Neural progenitor cell (in vitro differentiated cells): ENCODE measurements around the gene P2RX3. TPM values are rescaled to one million over a fixed set of nuclear protein-coding genes. Genes with fewer than 3 reads are reported as not detected.

Experiments
- DNase-seq: peaks from one replicate; pipeline ENCODE4 v3.0.0-alpha.2; 2016; ENCODE audit warnings: low spot score
- H2AFZ ChIP-seq: fragments of 200-600 bp; sonication (generic); replicated peaks from 2 replicates; pipeline ENCODE4 v1.6.1; 2016; ENCODE audit warnings: antibody characterized with exemption
- H3F3A ChIP-seq: fragments of 200-600 bp; sonication (generic); 2 replicates; pipeline ENCODE4 v1.6.1; 2016; ENCODE audit warnings: antibody characterized with exemption, low read depth
- H3K27ac ChIP-seq: fragments of 200-600 bp; sonication (generic); 2 replicates; pipeline ENCODE4 v1.5.1; 2016; ENCODE audit warnings: mild to moderate bottlenecking
- H3K27me3 ChIP-seq: fragments of 200-600 bp; sonication (generic); 2 replicates; pipeline ENCODE4 v1.6.1; 2016; ENCODE audit warnings: mild to moderate bottlenecking, moderate library complexity
- H3K36me3 ChIP-seq: fragments of 200-600 bp; sonication (generic); 2 replicates; pipeline ENCODE4 v1.5.1; 2016
- H3K4me1 ChIP-seq: fragments of 200-600 bp; sonication (generic); 2 replicates; pipeline ENCODE4 v1.6.1; 2016; ENCODE audit warnings: mixed run types
- H3K4me2 ChIP-seq: fragments of 200-600 bp; sonication (generic); 2 replicates; pipeline ENCODE4 v1.6.1; 2016
- H3K4me3 ChIP-seq: fragments of 200-600 bp; sonication (generic); 2 replicates; pipeline ENCODE4 v1.5.1; 2016
- H3K79me2 ChIP-seq: fragments of 200-600 bp; sonication (generic); 2 replicates; pipeline ENCODE4 v1.6.1; 2016; ENCODE audit warnings: low read depth
- H3K9ac ChIP-seq: fragments of 200-600 bp; sonication (generic); 2 replicates; pipeline ENCODE4 v1.6.1; 2016
- H3K9me3 ChIP-seq: fragments of 200-600 bp; sonication (generic); 2 replicates; pipeline ENCODE4 v1.5.1; 2016; ENCODE audit warnings: low read depth
- H4K20me1 ChIP-seq: fragments of 200-600 bp; sonication (generic); 2 replicates; pipeline ENCODE4 v1.6.1; 2016; ENCODE audit warnings: low read depth
- H3K27ac Mint-ChIP-seq: 3 replicates; pipeline ENCODE4 v1.8.0; 2021; ENCODE audit warnings: mixed read lengths
- H3K27me3 Mint-ChIP-seq: 2 replicates; pipeline ENCODE4 v1.8.0; 2022; ENCODE audit warnings: low read depth, mild to moderate bottlenecking, inconsistent platforms, moderate library complexity, mixed read lengths; ENCODE audit not compliant: insufficient read depth
- H3K36me3 Mint-ChIP-seq: 3 replicates; pipeline ENCODE4 v1.8.0; 2021; ENCODE audit warnings: mixed read lengths
- H3K4me1 Mint-ChIP-seq: 3 replicates; pipeline ENCODE4 v1.8.0; 2021; ENCODE audit warnings: mixed read lengths
- H3K4me3 Mint-ChIP-seq: 3 replicates; pipeline ENCODE4 v1.8.0; 2021; ENCODE audit warnings: mild to moderate bottlenecking, moderate library complexity, mixed read lengths
- H3K9me3 Mint-ChIP-seq: 3 replicates; pipeline ENCODE4 v1.8.0; 2020; ENCODE audit warnings: mixed read lengths
- EZH2 ChIP-seq: fragments of 200-600 bp; sonication (generic); IDR thresholded peaks from 2 replicates; pipeline ENCODE4 v1.6.1; 2017; ENCODE audit warnings: antibody characterized with exemption, mild to moderate bottlenecking, moderate library complexity
- EZH2phosphoT487 ChIP-seq: fragments of 200-600 bp; sonication (generic); IDR thresholded peaks from 2 replicates; pipeline ENCODE4 v1.6.1; 2017; ENCODE audit warnings: antibody characterized with exemption
- total RNA-seq: library from RNA; depleted of rRNA; stranded (reverse); fragments of >200 nt; gene quantifications from 2 replicates; pipeline ENCODE4 v1.2.3, GENCODE V29; 2015; ENCODE audit warnings: low replicate concordance
- TF ChIP-seq, protein P1 (sequence below): fragments of 200-600 bp; sonication (generic); IDR thresholded peaks from 2 replicates; pipeline ENCODE4 v1.5.1; 2017; ENCODE audit warnings: antibody characterized with exemption, mild to moderate bottlenecking

P2RX3 gene
- total RNA-seq, 1 donor from 2014 or later = 2.4 TPM

DNA sequence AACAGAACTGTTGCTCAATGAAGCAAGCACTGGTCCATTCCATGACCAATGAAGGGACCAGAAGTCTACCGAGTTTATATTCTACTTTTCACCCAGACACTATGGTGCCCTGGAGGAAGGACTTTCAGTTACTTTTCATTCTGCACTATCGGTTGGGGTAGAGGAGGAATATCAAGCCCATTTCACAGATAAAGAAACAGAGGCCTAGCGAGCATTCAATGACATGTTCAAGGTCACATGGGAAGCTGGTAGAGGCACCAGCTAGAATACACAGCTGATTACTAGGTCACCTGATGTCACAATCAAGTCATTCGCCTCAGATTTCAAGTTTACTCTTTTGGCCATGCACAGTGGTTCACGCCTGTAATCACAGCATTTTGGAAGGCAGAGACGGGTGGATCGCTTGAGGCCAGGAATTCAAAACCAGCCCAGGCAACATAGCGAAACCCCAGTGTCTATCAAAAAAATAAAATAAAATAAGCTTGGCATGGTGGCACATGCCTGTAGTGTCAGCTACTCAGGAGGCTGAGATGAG is 69.9 kb downstream of the P2RX3 start:
- Mint-ChIP-seq H3K27me3 (peaks cover 5% of the 10 kb centered on the region), H3K36me3 (peaks cover 4% of the 10 kb centered on the region), H3K27ac (no peak overlapping the region), H3K9me3 (no peaks in the 10 kb centered on the region), H3K4me1 (no peaks in the 10 kb centered on the region), H3K4me3 (no peak overlapping the region)
- Histone ChIP-seq H3F3A (no peaks in the 10 kb centered on the region), H3K36me3 (no peaks in the 10 kb centered on the region), H3K9me3 (no peaks in the 10 kb centered on the region), H3K27ac (no peak overlapping the region), H3K79me2 (no peaks in the 10 kb centered on the region), H3K27me3 (no peaks in the 10 kb centered on the region), H3K9ac (no peak overlapping the region), H3K4me1 (no peaks in the 10 kb centered on the region), H3K4me3 (no peak overlapping the region), H3K4me2 (no peak overlapping the region), H4K20me1 (no peaks in the 10 kb centered on the region), H2AFZ (no peak overlapping the region)
- TF ChIP-seq EZH2 = no peak
- TF ChIP-seq EZH2phosphoT487 = no peak
- TF ChIP-seq, protein P1, sequence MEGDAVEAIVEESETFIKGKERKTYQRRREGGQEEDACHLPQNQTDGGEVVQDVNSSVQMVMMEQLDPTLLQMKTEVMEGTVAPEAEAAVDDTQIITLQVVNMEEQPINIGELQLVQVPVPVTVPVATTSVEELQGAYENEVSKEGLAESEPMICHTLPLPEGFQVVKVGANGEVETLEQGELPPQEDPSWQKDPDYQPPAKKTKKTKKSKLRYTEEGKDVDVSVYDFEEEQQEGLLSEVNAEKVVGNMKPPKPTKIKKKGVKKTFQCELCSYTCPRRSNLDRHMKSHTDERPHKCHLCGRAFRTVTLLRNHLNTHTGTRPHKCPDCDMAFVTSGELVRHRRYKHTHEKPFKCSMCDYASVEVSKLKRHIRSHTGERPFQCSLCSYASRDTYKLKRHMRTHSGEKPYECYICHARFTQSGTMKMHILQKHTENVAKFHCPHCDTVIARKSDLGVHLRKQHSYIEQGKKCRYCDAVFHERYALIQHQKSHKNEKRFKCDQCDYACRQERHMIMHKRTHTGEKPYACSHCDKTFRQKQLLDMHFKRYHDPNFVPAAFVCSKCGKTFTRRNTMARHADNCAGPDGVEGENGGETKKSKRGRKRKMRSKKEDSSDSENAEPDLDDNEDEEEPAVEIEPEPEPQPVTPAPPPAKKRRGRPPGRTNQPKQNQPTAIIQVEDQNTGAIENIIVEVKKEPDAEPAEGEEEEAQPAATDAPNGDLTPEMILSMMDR = no peak
- no peak for DNase-seq

- Histone ChIP-seq H3K4me1 (no peaks in the 10 kb centered on the region), H3K4me3 (no peak overlapping the region), H3K27me3 (no peaks in the 10 kb centered on the region), H2AFZ (no peak overlapping the region), H3K9me3 (no peaks in the 10 kb centered on the region), H3K27ac (no peak overlapping the region), H4K20me1 (no peaks in the 10 kb centered on the region), H3K4me2 (no peak overlapping the region), H3F3A (no peaks in the 10 kb centered on the region), H3K79me2 (no peaks in the 10 kb centered on the region), H3K9ac (no peak overlapping the region), H3K36me3 (no peaks in the 10 kb centered on the region)
- peaks cover 7% of the 10 kb centered on the region for H3K27me3 Mint-ChIP-seq
- DNase-seq = no peak
- no peak for TF ChIP-seq EZH2phosphoT487
- TF ChIP-seq EZH2 = no peak
- no peaks in the 10 kb centered on the region for H3K9me3 Mint-ChIP-seq
- H3K36me3 Mint-ChIP-seq = peaks cover 12% of the 10 kb centered on the region
- no peak overlapping the region for H3K27ac Mint-ChIP-seq
- no peak overlapping the region for H3K4me3 Mint-ChIP-seq
- H3K4me1 Mint-ChIP-seq = no peaks in the 10 kb centered on the region
Observed at GRCh38 chr11:57408771-57409170, 70.6 kb downstream of the P2RX3 start.

DNA sequence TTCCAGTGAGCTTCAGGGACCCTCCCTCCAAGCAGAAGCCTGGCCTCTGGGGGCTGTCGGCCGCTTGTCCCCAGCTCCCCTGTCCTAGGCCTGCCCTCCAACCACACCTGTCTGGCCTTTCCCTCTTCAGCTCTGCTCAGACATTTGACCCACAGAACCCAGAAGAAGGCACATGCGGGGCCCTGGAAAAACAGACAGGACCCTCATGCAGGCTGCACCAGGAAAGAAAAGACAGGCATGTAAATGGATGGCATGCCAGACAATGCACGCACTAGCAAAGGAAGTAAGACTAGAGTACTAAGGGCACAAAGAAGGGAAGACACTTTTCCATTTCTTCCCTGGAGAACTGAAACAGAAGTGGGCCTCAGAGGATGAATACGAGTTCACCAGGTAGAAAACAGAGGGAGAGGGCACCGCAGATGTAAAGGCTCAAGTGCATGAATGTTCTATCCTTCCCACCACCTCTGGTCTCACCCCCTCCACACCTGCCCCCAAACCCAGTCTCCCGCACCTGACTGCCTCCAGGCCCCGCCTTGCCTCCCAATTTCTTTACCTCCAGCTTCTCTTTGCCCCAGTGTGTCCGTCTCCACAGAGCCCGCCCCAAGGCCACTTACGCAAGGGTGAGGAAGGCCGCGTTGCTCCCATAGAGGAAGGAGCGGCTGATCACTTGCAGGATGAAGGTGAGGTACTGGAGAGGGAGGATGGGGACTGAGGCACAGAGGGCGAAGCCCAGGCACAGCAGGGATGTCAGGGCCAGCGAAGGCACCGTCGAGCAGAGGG is 71.4 kb downstream of the P2RX3 start:
- no peak for DNase-seq
- Histone ChIP-seq H2AFZ (no peak overlapping the region), H3K4me1 (no peaks in the 10 kb centered on the region)

More for the DNA sequence above, 71.4 kb downstream of the P2RX3 start:
- H3K4me3 Mint-ChIP-seq = no peak overlapping the region
- no peak overlapping the region for H3K4me2 ChIP-seq
- H3K9ac ChIP-seq = no peak overlapping the region
- no peaks in the 10 kb centered on the region for H4K20me1 ChIP-seq
- H3K9me3 ChIP-seq = no peaks in the 10 kb centered on the region
- H3K27ac Mint-ChIP-seq = peak overlapping the region; percentile 50
- H3K79me2 ChIP-seq = no peaks in the 10 kb centered on the region
- H3K4me3 ChIP-seq = no peak overlapping the region
- H3K36me3 Mint-ChIP-seq = peaks cover 14% of the 10 kb centered on the region
- peaks cover 7% of the 10 kb centered on the region for H3K27me3 Mint-ChIP-seq
- no peaks in the 10 kb centered on the region for H3K4me1 Mint-ChIP-seq
- TF ChIP-seq EZH2phosphoT487 (no peak), EZH2 (no peak)
- TF ChIP-seq, protein P1 = no peak
- H3K27ac ChIP-seq = no peak overlapping the region
- H3F3A ChIP-seq = no peaks in the 10 kb centered on the region
- no peaks in the 10 kb centered on the region for H3K9me3 Mint-ChIP-seq
- no peaks in the 10 kb centered on the region for H3K27me3 ChIP-seq
- H3K36me3 ChIP-seq = no peaks in the 10 kb centered on the region
